NCI-H748 (cell line): ENCODE results near the gene GPS1.
"Not testable (repeated sequence)": the region's sequence is repeated elsewhere in the genome, so short reads cannot be mapped to it uniquely, and the experiment has no call there.

Experiments
- DNase-seq: peaks from one replicate; lab custom pipeline; 2025; ENCODE audit not compliant: unreplicated experiment; lab: John Stamatoyannopoulos, UW

Gene GPS1

DNA sequence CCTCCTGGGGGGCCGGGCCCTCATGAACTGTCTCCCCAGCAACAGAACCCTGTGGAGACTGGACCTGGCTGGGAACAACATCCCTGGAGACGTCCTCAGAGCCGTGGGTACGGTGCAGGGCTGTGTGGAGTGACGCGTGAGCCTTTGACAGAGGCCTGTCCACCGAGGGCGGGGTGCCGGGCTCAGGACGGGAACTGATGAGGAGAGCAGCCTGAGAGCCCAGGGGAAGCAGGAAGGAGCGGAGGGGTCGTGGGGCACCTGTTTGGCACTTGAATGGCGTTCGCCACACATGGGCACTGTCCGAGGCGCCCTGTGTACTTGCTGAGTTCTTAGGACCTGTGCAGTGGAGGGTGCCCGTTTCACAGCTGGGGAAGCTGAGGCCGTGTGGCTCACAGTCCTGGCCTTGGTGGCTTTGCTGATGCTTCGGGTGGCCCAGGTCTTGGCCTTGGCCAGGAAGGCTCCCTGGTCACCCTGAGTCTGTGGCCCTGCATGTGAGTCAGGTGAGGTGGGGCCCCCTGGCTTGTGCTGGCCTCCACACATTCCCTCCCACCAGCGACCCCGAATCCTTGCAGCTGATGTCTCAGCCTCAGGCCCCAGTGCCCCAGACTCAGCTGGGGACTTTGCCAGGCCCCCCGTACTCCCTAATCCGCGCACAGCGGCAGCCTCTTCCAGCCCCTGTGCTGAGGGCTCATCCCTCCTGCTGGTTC lies 26.1 kb upstream of the GPS1 start:
- DNase-seq, result no peak

DNA sequence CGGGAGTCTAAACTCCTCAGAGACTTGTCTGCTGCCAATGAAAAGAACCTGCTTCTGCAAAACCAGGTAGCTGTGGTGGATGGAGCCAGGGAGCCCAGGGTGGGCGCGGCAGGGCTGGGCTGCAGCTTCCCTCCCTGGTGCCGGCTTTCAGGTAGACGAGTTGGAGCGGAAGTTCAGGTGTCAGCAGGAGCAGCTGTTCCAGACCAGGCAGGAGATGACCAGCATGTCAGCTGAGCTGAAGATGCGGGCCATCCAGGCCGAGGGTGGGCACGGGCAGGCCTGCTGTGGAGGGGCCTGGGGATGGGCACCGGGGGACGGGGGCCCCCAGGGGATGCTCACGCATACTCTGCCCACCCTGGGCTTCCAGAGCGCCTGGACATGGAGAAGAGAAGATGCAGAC lies 23.5 kb upstream of the GPS1 start:
- no peak for DNase-seq

DNA sequence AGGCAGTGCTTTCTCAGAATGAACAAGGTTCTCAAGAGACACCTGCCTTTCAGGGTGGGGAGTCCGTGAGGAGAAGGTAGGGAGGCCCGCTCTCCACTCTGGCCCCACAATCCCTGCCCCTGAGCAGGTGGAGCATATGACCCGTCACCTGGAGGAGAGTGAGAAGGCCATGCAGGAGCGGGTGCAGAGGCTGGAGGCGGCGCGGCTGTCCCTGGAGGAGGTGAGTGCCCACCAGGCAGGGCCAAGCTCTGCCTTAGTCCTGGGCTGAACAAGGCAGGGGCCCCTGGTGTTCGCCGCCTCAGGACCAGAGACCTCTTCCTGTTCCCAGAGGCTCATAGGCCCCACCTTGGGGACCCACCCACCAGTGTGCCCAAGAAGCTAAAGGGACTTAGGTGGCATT lies 22.7 kb upstream of the GPS1 start:
- no peak for DNase-seq

DNA sequence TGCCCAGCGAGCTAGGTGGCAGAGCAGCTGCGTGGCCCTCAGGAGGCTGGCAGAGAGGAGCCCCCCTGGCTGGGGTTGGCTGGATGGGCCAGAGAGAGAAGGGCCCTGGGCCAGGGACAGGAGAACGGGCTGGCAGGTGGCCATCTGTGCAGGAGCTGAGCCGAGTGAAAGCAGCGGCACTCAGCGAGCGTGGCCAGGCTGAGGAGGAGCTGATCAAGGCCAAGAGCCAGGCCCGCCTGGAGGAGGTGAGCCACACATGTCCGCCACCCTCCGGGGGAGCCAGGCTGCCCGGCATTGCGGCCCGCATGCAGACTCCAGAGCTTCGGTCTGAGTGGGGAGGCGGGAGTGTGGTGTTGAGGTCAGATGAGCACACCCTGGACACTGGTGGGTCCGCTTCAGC lies 22.3 kb upstream of the GPS1 start:
- DNase-seq, result no peak

DNA sequence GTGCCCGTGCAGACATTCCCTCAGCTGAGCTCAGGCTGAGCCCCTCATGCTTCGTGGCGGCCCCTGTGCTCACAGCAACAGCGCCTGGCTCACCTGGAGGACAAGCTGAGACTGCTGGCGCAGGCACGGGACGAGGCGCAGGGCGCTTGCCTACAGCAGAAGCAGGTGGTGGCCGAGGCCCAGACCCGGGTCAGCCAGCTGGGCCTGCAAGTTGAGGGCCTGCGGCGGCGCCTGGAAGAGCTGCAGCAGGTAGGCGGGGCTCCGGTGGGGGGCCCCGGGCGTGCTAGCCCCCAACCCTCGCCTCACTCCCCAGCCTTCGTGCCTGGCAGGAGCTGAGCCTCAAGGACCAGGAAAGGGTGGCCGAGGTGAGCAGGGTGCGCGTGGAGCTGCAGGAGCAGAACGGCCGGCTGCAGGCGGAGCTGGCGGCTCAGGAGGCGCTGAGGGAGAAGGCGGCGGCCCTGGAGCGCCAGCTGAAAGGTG lies 21.7 kb upstream of the GPS1 start:
- DNase-seq, result no peak

DNA sequence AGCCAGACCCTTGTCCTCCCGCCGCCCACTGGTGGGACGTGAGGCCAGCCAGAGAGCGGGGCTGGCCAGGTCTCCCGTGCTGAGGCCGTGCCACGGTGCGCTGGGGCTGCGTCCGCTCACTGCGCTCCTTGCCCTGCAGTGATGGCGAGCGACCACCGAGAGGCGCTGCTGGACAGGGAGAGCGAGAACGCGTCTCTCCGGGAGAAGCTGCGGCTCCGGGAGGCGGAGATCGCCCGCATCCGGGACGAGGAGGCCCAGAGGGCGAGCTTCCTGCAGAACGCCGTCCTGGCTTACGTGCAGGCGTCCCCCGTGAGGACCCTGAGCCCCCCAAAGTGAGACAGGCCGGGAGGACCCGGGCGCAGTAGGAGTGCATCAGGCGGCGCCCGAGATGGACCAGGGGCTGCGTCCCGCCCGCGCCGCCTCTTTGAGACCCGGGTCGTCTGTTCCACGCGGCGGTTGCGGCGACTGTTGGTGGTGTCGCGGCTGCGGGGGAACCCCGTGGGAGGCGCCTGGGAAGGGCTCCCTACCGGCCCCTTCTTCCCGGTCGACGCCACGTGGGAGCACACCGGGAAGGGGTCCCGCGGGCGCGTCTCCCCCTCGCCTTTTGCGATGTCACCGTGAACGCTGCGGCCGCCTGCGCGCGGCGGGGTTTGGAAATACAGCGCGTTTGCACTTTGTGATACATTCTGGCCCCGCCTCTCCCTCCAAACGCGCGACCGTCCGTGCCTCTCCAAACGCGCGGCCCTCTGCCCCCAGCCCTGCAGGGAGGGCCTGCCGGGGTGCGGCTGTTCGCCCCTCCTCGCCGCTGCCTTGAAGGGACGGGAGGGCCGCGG lies 21.0 kb upstream of the GPS1 start:
- DNase-seq, result peak; percentile 89

DNA sequence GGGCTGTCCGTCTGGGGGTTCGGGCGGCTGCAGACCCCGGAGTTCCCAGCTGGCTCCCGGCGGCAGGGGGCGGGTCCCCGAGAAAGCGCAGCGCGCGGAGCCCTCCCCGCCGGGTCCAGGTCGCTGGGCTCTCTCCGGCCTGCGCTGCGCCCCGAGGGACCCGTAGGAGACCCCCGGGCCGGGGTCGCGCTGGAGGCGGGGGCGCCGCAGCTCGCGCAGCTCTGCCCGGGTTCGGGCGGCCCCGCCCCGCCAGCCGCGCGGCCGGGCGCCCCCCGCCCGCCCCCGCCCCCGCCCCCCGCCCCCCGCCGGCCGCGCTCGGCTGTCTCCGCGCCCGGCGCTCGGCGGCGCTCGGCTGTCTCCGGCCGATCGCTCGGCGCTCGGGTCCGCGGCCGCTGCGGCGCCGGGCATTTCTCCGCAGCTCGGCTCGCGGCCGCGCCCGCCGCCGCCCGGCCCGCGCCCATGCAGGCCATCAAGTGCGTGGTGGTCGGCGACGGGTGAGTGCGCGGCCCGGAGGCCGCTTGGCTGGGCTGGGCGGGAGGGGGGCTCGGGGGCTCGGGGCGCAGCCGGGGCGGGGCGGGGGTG lies 20.3 kb upstream of the GPS1 start, which contains the start of gene RAC3:
Gene RAC3 (plus strand): TSS at position 376 of the 582 bp plus-strand sequence. CDS start 84 bp downstream, at position 460.
- peak; percentile 71 for DNase-seq

DNA sequence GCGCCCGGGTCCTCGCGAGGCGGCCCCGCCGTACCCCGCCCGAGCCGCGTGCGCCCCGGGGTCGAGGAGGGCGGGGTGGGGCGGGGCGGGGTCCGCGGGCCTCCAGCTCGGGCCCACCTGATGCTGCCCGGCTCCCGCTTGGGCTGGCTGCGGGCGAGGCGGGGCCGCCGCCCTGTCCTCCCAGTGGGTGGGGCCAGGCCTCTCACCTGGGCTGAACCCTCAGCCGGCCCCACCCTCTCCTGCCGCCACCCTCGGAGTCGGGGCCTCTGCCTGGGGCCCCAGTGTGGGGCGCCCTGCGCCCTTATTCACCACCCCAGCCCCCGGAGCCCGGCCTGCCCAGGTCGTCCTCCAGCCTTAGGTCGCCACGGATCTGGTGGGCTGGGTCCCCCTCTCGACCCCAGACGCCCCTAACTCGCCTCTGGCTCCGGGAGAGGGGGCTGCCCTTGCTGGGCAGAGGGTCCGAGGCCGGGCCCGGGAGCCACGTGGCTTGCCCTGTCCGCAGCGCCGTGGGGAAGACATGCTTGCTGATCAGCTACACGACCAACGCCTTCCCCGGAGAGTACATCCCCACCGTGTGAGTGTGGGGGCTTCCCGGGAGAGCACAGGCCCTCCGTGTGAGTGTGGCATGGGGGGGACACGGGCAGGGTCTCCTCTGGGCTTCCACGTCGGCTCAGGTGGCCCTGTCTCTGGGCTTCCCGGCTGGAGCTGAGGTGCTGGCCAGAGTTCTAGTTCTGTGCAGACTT lies 19.6 kb upstream of the GPS1 start:
- DNase-seq, result peak; percentile 78

DNA sequence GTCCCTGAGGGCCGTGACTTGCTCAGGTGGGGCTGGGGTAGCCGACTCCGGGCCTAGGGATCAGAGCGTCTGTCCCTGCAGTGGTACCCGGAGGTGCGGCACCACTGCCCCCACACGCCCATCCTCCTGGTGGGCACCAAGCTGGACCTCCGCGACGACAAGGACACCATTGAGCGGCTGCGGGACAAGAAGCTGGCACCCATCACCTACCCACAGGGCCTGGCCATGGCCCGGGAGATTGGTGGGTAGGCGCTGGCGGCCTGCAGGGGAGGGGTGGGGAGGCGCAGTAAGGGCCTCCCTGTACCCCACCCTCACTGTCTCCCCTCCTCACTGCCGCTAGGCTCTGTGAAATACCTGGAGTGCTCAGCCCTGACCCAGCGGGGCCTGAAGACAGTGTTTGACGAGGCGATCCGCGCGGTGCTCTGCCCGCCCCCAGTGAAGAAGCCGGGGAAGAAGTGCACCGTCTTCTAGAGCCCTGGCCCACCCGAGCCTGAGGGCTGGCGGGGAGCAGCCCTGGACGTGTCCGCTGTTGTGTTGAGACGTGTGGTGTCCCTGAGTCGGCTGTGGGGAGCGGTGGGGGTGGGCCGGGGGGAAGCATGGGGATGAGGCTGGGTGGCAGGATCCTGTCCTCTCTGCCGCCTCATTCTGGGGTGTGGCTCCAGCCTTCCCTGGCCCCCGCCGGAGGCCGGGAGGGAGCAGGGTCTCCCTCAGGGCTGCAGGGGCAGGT lies 18.2 kb upstream of the GPS1 start:
- DNase-seq, result no peak

DNA sequence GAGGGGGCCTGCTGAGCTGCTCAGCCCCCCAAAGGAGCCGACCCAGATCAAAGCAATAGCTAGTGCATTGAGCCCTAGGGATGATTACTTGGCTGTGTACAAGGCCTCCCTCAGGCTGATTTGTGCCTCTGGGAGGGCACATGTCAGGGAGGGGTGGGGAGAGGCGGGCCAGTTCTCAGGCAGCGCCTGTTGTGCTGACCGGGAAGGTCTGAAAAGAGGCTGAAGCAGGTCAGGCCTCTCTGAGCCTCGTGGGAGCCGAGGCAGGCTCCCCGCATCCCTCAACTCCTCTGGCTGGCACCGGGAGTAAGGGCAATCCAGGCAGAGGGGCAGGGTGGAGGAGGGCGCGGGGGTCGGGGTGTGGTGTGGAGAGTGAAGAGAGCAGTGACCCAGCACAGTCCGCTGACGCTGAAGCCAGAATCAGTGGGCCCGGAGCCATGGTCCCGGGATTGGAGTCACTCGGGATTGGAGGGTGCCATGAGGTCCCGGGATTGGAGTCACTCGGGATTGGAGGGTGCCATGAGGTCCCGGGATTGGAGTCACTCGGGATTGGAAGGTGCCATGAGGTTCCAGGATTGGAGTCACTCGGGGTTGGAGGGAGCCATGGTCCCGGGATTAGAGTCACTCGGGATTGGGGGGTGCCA lies 17.2 kb upstream of the GPS1 start:
- DNase-seq, result no peak

DNA sequence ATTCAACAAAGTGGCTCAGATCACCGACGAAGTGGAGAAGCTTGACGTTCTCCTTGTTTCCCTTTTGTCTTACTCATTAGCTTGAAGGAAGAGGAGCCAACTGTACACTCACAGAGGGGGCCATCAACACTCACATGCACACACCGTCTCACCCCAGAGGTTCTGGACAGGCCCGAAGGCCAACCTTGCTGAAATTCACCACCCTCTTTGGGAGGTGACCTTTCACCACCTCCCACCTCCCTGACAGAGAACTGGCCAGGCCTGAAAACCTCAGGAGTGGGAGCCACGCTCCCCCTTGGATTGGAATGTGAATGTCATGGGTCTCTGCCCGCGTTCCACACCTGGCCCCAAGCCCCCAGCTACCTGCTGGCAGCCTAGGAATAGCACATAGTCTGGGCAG lies 16.2 kb upstream of the GPS1 start:
- no peak for DNase-seq

DNA sequence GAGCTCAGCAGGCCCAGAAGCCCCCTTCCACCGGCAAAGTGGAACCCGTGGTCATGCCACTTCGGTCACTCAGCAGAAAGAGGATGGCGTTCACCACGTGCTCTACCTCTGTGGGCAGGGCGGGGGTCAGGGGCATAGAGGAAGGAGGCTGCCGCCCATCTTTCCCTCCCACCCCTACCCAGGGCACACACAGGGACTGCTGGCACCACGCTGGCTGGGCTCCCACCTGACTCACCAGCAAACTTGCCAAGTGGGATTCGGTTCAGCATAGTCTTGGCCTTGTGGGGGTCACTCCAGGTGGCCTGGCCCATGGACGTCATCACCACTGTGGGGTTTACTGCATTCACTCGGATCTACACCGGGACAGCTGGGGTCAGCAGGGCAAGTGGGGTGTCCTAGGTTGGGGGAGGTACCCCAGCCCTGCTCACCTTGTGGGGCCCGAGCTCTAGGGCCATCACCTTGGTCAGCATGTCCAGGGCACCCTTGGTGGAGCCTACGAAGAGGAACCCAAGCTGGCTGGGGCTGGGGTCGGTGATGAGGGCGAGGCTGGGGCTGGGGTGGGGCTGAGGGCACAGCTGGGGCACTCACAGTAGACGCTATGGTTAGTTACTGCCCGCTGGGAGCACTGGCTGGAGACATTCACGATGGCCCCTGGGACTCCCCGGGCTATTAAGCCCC lies 15.6 kb upstream of the GPS1 start:
- no peak for DNase-seq

DNA sequence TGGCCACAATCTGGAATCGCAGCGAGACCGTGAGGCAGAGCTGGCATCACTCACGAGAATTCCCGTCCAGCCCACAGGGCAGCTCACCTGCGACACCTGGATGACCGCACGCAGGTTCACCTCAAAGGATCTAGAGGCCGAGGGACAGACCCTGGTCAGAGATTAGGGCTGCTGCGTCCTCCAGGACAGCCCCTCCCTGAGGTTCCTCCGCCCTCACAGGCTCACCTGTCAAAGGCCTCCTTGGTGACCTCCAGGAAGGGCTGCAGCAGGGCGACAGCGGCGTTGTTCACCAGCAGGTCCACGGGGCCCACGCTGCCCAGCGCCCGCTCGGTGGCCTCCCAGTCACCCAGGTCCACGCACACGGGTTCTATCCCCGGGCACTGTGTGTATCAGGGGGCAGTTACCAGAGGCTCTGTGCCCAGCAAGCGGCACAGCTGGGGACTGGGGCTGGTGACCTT lies 15.0 kb upstream of the GPS1 start:
- DNase-seq, result no peak

DNA sequence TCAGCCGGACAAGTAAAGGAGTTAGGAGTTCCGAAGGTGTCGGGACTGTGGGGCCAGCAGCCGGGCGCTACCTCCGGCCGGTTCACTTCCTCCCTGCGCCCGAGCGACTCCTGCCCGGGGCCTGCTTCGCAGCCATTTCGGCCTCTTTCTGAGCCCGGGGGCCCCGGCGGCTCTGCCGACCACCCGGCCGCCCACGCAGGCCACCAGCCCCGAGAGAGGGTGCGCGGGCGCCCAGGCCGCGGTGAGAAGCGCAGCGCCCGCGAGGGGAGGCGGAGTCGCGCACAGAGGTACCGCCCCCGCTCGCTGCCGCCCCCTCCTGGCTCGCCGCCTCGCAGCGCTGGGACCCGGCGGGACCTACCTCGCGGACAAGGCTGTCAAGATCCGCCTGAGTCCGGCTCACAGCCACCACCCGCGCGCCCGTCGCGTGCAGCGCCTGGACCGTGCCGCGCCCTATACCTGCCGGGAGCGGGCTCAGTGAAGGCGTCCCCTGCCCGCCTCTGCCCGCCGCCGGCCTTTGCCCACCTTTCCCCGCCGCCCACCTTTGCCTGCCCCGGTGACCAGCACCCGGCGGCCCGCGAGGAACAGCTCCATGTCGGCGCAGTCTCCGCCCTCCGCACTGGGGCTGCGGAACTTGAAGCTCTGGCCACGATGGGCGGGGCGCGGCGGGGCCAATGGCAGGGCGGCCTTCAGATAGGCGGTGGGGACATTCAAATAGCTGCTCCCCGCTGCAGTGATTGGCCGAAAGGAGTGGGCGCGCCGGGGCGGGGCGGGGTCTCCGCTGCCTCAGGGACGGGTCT lies 14.4 kb upstream of the GPS1 start, which contains the start of gene DCXR:
Gene DCXR (minus strand): TSS at position 606 of the 797 bp plus-strand sequence. CDS start 15 bp downstream, at position 591.
- DNase-seq, result peak; percentile 98

DNA sequence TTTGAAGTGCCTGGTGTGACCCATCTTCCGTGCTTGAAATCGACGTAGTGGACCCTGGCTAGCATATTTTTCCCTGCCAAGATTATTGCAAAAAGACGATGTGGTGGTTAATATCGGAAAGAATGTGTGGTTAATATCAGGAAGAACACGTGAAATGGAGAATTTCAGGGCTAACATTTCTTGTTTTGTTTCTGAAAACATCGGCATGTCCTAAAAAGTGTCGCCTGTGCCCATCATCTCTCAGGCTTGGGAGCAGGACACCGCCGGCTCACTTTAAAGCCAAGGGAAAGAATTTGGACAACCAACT lies 13.9 kb upstream of the GPS1 start:
- DNase-seq, result no peak

DNA sequence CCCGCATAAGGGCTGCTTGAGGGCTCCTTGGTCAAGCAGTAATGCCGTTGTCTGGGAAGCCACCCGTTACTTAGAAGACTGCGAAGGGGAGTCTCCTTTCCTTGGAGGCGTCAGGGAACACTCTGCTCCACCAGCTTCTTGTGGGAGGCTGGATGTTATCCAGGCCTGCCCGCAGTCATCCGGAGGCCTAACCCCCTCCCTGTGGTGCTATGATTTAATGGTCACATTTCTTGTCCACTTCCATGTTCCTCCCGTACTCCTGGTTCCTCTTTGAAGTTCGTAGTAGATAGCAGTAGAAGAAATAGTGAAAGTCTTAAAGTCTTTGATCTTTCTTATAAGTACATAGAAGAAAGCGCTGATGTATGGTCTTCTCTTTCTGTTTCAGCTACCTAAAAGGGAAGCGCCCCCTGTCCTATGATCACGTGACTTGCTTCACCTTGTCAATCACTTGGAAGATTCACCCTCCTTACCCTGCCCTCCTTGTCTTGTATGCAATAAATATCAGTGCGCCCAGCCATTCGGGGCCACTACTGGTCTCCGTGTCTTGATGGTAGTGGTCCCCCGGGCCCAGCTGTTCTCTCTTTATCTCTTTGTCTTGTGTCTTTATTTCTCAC lies 12.8 kb upstream of the GPS1 start:
- not testable (repeated sequence) for DNase-seq

DNA sequence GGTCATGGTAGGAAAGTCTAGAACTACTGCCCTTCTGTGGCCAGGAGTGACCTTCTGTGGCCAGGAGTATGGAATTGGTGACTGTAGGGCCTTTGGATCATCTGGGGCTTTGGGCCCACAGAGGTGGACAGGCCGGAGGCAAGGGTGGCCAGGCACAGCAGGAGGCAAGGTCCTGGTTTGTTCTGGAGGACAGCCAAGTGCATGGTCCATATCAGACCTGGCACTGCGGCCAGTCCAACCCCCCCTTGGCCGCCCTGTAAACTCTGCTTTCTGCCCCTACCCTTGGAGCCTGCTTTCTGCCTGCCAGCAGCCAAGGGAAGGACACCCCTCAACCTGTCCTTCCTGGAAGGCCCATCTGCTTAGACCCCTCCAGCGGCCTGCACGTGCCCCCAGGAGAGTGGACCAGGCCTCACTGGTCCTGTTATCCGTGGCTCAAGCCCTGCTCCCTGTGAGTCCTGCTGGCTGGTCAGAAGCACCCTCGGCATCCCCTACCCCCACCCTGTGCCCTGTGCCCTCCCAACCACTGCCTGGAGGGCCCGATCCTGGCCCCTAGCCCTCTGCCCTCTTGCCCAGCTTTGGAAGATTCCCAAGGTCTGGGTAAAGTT lies 11.9 kb upstream of the GPS1 start:
- no peak for DNase-seq
